AG20443 (cell line): ENCODE data around the gene AHSA1.
"Not testable (repeated sequence)": the region's sequence is repeated elsewhere in the genome, so short reads cannot be mapped to it uniquely, and the experiment has no call there.

Experiments used
- DNase-seq: peaks from one replicate; pipeline ENCODE4 v3.0.0; 2012; ENCODE audit warnings: low spot score, mixed read lengths

Gene AHSA1

GRCh38 chr14:77457522-77458248, at the start of gene AHSA1, which contains the start of gene VIPAS39:
AHSA1 (plus strand) TSS chr14:77458093; CDS start chr14:77458190, 97 bp downstream.
VIPAS39 (minus strand) TSS chr14:77457601; CDS start chr14:77454102, 3,499 bp downstream.
- DNase-seq, result peak; percentile 96

GRCh38 chr14:77409131-77409533, 48.8 kb upstream of the AHSA1 start:
- DNase-seq, result no peak

GRCh38 chr14:77415403-77416030, 42.4 kb upstream of the AHSA1 start:
- DNase-seq, result not testable (repeated sequence)

DNA sequence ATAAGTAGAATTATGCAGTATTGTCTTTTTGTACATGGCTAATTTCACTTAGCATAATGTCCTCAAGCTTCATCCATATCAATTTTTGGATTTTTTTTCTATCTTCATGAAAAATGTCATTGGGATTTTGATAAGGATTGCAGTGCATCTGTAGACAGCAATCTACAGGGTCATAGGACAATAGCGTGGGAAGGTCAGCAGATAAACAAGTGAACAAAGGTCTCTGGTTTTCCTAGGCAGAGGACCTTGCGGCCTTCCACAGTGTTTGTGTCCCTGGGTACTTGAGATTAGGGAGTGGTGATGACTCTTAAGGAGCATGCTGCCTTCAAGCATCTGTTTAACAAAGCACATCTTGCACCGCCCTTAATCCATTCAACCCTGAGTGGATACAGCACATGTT, 41.8 kb upstream of the AHSA1 start:
- DNase-seq, result not testable (repeated sequence)

- no peak for DNase-seq
Measured at GRCh38 chr14:77416836-77417235, 41.1 kb upstream of the AHSA1 start.

- no peak for DNase-seq
Measured at GRCh38 chr14:77421201-77421600, 36.7 kb upstream of the AHSA1 start.

GRCh38 chr14:77423423-77423822, 34.5 kb upstream of the AHSA1 start, which contains the start of gene NOXRED1:
NOXRED1 (minus strand) TSS chr14:77423523; CDS start chr14:77422889, 634 bp downstream.
- no peak for DNase-seq

DNA sequence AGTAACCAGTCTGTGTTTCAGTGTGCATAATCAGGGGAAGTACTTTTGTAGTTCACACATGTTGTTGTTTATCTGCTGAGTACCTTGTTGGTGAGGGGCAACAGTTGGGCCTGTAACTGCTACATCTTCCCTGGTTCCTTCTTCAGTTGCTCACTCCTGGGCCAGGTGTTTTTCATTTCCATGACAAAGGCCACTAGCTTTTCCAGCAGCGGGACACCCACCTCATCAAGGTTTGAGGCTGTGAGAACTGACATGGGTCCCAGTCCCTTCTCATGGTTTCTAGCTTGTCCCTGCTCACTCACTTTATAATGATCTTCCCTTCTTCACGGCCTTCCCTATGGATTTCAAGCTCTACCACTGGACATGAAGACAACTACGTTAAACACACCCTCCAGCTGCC, 33.0 kb upstream of the AHSA1 start:
- no peak for DNase-seq

DNA sequence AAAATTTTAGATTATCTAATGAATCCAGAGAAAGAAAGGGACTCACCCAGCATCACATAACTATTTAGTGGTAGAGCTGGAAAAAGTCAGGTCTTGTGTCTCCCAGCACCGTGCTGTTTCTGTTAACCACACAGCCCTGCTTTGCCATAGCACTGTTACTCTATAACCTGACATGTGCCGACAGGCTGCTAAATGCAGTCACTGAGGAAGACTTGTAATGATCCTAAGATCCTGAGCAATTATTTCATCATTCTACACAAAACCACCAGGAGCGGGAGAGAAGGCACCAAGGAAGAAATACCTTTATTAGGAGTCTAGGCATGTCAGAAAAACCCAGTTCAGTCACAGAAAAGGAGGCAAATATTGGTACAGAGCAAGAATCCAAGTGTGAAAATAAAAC, 31.5 kb upstream of the AHSA1 start:
- no peak for DNase-seq

DNA sequence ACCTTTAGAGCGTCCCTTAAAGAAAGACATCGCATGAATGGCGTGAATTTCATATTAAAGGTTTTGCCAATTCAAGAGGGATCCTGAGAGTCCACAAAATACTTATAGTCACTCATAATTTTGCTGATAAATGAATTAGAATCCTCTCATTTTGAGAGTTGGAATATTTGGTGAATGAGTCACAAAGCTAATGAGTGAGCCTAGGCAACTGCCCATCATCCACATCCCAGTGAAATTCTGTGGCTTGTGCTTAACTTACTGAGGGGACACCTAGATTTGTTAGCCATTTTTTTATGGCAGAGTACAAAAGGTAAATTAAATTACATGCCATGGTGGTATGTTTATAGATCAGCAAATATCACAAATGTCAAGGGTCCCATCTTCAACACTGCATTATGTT, 21.9 kb upstream of the AHSA1 start:
- no peak for DNase-seq

GRCh38 chr14:77438596-77438995, 19.3 kb upstream of the AHSA1 start:
- DNase-seq, result no peak

GRCh38 chr14:77439861-77440260, 18.0 kb upstream of the AHSA1 start:
- DNase-seq, result no peak

- DNase-seq, result no peak
Measured at GRCh38 chr14:77442196-77442595, 15.7 kb upstream of the AHSA1 start.

- no peak for DNase-seq
Measured at GRCh38 chr14:77455966-77456640, 1.8 kb upstream of the AHSA1 start.

DNA sequence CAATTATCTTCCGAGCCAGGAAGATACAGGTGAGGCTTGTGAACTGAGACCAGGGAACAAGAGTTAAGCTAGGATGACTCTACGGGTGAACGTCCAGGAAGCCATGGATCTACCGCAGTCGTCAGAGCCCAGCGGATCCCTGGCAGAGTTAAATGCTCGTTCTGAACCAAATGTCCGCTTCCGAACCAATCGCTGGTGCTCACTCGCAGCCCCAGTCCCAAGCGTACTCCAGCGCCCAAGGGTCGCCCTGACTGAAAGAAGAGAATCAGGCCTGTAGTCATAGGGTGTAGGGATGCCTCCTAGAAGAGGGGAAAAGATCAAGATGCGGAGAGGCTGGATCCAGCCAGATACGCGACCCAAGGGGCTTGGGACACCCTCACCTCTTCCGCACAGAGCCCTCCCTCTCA, 775 bp upstream of the AHSA1 start:
- DNase-seq, result peak; percentile 44

DNA sequence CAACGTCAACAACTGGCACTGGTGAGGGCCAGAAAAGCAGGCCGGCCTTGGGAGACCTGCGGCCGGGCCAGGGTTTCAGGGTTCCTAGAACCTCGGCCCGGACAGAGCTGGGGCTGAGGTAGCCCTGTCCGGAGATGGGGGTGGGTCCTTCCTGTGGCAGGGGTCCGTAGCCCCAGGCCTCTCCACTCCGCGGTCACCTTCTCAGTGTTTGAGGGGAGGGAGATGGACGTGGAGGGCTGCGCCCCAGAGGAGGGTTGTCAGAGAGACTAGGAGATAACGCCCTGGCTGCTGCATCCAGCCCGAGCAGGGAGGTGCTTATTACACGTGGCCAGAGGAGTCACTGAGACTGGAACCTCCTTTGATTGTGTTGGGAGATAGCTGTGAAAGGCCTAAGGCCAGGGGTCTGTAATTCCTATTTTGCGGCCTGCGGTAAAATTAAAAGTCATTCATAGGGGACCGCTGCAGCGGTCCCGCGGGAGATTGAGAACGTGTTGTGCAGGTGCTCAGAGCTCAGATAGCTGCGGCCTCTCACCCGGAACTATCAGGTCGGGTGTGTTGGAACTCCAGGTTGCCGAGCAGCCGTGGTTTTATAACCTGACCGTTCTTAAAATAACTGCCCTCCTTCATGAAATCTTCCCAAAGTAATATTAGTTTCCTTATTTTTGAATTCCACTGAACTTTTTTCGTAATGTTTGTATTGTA, 507 bp downstream of the AHSA1 start:
- DNase-seq, result peak; percentile 42

- DNase-seq, result peak; percentile 63
Measured at GRCh38 chr14:77459072-77459723, 1.3 kb downstream of the AHSA1 start.

DNA sequence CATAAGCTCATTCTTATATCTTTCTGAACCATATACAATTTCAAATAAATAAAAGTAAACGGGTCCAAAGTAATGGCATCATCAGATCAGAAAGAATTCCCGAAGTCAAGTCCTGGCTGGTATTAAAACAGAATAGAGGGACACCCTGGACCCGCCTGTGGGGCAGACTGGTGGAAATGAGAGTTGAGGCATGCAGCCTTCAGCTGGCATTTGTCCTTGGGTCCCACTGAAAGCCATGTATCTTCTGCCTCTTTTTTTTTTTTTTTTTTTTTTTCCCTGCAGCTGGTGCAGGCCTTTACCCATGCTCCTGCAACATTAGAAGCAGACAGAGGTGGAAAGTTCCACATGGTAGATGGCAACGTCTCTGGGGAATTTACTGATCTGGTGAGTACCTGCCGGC, 9.9 kb downstream of the AHSA1 start:
- DNase-seq, result no peak

GRCh38 chr14:77469067-77469505, 11.2 kb downstream of the AHSA1 start:
- DNase-seq, result peak; percentile 21

GRCh38 chr14:77469539-77469938, 11.6 kb downstream of the AHSA1 start:
- DNase-seq, result no peak

- DNase-seq, result no peak
Measured at GRCh38 chr14:77470224-77470870, 12.5 kb downstream of the AHSA1 start.
